HG03095 (cell line): ENCODE results near the gene SEMA5B.

Experiments
- ATAC-seq: cut with Tn5 transposase; IDR thresholded peaks from one replicate; pipeline ENCODE4 v1.9.1; 2021; ENCODE audit warnings: moderate library complexity; ENCODE audit not compliant: unreplicated experiment

Gene SEMA5B, protein sequence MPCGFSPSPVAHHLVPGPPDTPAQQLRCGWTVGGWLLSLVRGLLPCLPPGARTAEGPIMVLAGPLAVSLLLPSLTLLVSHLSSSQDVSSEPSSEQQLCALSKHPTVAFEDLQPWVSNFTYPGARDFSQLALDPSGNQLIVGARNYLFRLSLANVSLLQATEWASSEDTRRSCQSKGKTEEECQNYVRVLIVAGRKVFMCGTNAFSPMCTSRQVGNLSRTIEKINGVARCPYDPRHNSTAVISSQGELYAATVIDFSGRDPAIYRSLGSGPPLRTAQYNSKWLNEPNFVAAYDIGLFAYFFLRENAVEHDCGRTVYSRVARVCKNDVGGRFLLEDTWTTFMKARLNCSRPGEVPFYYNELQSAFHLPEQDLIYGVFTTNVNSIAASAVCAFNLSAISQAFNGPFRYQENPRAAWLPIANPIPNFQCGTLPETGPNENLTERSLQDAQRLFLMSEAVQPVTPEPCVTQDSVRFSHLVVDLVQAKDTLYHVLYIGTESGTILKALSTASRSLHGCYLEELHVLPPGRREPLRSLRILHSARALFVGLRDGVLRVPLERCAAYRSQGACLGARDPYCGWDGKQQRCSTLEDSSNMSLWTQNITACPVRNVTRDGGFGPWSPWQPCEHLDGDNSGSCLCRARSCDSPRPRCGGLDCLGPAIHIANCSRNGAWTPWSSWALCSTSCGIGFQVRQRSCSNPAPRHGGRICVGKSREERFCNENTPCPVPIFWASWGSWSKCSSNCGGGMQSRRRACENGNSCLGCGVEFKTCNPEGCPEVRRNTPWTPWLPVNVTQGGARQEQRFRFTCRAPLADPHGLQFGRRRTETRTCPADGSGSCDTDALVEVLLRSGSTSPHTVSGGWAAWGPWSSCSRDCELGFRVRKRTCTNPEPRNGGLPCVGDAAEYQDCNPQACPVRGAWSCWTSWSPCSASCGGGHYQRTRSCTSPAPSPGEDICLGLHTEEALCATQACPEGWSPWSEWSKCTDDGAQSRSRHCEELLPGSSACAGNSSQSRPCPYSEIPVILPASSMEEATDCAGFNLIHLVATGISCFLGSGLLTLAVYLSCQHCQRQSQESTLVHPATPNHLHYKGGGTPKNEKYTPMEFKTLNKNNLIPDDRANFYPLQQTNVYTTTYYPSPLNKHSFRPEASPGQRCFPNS

DNA sequence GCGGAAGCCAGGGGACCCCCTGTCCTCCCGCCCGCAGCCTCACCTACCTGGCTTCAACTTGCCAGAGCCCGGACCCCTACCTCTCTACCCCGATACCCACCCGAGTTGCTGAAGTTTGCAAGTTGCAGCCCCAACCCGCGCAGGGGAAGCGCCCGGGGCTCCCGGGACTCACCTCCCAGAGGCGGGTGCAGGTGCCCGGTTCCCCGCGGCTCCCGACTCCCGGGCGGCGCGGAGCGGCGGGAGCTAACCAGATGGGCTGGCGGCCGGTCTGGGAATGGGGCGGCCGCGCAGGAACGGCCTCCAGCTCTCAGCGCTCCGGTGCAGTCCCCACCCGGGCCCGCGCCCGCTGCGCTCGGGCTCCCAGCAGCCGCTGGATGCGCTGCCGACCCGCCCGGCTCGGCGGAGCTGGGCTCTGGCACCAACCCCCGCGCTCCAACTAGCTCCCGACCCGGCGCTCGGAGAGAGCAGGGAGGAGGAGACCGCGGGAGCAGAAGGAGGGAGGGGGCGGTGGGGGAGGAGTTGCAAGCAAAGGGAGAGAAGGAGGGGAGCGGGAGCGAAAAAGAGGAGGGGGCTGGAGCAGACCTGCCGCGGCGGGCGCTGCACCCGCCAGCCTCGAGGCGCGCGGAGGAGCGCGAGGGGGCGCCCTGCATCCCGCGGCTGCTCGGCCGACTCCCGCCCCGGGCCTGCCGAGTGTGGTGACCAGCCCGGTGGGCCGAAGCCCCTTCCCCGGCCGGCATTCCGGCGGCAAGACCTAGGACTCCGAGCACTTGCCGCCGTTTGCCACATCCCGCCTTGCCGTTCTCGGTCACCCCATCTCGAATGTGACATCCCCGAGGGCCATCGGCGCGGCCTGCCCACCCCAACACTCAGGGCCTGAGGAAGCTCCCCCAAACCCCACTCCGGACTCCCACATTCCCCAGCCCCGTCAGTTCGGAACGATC is at the start of gene SEMA5B:
Gene SEMA5B, minus strand, starts transcription at position 472 of the 941 bp plus-strand sequence. CDS start 66,500 bp downstream, outside the sequence.
- ATAC-seq: no peak

DNA sequence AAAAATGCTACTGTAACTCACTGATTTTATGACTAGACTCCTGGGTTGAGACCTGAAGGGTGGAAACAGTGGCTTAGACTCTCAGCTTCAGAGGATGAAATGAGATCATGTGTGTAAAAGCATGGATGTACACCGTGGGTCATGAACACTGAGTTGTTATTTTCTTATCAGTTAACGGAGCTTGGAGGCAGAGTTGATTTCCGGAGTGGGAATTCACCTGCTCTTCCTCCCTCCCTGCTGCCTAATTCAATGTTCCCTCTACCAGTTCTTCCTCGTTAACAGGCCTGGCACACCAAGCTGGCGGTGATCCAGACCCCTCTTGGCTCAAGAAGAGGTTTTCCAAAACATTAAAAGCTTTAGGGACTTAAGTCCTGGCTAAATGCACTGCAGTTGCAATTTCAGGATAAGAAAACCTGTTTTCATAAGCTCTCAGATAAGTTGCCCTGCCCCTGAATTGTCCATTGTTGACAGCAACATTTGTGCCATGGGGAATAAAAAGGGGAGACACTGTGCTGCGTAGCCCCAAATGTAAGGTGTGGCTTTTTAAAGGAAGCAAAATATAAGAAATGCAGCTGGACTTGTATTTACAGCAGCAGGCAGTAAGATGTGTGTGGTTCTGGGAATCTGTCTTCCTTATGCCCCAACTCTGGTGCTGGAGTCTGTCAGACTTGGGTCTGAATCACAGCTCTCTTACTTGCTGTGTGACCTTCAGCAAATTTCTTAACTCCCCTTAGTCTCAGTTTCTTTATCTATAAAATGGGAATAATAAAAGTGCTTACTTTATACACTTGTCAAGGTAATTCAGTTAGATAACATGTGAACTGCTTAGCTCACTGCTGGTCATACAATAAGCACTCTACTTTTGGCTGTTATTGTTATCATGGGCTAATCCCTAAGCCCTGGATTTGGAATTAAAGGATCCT is 49.2 kb upstream of the SEMA5B start:
- no peak for ATAC-seq

DNA sequence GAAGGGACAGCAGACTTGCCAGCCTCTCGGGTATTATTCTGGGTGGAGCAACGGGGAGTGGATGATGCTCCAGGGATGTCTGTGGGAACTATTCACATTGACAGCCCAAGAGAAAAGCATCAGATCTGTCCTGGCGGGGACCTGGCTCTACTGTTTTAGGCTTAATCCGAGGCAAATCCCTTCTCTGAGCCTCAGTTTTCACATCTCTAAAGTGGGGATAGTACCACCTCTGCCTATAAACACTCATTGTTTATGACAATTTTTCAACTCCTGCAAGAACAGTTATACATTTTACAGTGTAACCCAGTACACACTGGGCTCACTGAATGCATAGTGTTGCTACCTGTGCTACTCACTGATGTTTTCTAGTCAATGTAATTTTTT is 48.5 kb upstream of the SEMA5B start:
- ATAC-seq: no peak

DNA sequence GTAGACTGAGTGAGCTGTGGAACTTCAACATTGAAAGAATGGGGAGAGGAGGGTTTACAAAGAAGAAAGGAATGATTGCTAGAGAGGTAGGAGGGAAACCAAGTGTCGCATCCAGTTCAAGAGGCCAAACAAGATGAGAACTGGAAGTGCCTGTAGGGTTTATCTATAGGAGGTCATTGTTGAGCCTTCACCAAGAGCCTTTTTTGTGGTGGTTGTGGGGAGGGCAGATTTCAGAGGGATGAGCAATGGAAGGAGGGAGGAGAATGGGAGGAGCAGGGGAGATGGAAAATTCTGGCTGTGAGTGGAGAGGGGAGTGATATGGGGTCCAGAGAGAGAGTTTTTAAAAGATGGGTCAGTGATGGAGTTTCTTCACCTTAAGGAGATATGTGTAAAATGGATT is 47.8 kb upstream of the SEMA5B start:
- ATAC-seq: no peak

DNA sequence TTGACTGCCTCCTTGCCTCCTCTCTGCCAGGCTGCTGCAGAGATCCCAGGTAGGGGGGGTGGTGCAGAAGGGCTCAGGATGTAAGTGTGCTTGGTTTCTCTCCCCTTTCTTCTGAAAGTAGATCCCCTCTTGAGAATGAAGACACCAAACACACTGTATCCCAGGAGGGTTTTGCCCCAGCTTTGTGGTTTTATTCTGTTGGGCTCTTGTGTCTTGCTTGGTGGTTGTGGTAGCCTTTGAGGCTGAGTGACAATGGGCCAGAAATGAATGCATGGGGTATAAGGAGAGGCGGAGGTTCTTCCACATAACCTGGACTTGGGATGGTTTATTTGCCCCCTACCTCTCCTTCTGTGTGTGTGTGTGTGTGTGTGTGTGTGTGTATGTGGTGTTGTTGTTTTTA is 45.0 kb upstream of the SEMA5B start:
- no peak for ATAC-seq

DNA sequence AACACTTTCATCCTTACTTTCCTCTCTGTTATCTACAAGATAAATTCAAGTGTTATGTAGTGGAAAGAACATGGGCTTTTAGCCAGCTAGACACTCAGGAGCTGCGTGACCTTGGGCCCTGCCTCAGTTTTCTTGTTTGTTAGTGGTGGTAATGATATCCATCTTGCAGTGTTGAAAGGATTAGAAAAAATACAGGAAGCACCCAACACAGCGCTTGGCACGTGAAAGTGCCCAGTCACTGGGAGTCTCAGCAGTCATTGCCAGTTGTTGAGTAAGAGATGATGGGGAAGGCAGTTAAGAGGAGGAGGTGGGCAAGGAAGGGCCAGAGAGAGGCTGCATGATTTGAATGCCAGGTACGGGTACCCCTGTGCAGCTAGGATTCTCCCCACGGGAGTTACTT is 44.6 kb upstream of the SEMA5B start:
- ATAC-seq: no peak

DNA sequence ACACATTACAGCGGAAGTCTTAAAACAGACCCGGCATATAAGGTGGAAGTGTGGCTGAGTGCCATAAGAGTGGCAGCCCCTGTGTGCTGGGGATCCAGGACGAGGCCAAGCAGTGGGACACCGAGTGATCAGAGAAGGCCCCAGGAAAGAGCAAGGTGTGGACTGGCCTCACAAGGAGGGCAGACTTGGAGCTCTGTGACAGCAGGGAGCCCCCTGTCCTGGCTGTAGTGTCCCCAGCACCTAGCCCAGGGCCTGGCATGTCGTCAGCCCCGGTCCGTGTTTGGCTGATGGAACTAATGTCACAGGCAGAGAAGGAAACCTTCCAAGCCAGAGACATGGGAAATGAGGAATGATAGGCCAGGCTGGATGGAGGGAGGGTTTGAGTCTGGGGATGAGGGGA is 44.0 kb upstream of the SEMA5B start:
- ATAC-seq: no peak

DNA sequence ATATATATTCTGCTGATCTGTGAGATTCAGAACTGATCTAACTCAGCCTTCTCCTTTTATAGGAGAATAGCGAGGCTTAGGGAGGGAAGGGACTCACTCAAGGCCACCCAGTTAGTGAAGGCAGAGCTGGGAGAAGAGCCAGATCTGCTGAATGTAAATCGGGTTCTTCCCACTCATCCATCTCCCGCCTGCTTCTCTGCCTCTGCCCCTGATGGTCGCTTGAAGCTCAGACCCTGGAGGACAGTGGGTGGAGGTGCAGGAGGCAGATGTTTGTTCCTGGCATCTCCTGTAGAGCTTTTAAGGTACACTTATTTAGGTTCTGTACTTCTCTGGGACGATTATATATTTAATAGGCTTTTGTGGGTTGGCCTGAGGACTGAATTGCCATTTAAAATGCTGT is 43.6 kb upstream of the SEMA5B start:
- ATAC-seq: no peak

DNA sequence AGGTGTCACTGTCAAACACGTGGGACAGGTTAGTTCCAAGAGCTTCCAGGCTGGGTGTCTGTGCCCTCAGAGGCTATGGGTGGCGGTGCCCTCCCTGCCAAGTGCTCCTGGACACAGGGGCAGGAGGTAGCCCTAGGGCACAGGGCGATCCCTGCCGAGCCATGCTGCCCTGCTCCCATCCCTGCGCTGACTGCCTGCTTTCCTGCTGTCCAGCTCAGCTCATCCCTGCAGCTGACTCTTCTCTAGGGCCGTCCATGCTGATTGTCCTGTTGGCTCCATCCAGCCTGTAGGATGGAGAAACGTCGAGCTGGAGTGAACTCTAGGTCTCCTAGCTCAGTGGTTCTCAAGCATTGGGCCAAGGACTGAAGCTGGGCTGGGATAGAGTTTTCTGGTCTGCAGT is 42.9 kb upstream of the SEMA5B start:
- no peak for ATAC-seq

DNA sequence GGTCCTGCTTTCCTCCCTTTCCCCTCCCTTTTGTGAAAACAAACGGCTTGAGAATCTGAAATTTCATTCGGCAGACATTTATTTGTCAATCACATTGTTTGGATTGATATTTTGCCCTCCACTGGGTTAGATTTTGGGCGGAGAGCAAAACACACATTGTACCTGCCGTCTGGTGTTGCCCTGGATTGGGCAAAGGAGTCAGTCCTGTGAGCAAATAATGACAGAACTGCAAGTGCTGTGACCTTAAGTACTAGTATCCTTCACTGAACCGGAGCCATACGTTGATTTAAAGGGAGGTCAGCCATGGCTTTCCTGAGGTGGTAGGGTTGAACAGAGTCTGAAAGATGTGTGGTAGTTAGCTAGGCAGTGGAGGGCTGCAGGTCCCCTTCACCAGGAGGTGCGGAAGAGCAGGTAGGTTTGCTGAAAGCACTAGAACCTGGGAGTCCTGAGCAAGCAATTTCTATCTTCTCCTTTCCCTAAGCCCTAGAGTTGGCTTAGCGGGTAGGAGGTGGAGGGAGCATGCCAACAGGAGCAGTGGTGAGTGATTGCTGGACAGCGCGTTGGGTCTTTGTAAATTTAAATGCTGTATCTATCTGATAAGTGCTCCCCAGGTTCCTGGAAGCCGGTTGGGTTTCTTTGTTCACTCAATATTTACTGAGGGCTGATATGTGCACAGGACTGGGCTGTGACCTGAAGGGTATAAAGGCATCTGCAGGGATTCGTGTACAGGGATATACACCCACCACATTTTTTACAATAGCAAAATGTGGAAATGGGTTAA is 41.2 kb upstream of the SEMA5B start:
- no peak for ATAC-seq

DNA sequence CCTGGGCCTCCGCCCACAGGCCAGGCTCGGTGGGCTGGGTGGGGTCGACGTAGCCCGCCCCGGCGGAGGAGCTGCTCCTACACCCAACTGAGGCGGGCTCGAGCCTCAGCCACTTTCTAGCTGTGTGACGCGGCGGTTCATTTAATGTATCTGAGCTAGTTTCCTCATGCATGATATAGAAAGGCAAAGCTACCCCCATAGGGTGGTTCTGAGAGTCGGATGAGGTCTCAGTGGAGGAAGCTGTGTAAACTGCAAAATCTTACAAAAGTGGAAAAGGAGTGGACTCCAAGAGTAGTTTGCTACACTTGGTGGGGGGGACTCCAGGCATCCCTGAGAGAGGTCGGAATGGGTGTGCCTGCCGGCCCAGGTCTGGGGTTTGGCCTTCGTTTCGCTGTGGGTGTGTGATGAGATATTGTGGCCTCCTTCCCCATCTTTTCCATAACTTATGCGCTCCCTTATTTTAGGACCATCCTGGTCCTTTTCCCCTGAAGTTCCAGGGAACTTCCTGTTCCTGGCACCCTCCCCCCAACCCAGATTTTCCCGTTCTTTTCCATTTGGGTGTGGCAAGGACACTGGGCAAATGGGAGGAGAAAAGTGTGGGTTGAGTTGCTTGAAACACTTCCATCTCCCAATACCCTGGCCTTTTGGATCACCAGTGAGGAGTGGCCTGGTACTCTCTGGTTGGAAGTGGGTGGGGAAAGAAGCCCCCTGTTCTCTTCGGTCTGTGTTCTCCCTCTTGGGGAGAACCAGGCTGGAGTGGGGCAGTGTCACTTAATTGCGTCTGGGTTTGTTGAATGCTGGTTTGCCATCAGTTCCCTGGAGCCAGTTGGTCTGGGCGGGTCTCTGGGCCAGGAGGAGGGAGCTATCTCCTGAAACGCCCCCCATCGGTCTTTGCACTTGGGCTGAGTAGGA is 40.4 kb upstream of the SEMA5B start:
- ATAC-seq: no peak

DNA sequence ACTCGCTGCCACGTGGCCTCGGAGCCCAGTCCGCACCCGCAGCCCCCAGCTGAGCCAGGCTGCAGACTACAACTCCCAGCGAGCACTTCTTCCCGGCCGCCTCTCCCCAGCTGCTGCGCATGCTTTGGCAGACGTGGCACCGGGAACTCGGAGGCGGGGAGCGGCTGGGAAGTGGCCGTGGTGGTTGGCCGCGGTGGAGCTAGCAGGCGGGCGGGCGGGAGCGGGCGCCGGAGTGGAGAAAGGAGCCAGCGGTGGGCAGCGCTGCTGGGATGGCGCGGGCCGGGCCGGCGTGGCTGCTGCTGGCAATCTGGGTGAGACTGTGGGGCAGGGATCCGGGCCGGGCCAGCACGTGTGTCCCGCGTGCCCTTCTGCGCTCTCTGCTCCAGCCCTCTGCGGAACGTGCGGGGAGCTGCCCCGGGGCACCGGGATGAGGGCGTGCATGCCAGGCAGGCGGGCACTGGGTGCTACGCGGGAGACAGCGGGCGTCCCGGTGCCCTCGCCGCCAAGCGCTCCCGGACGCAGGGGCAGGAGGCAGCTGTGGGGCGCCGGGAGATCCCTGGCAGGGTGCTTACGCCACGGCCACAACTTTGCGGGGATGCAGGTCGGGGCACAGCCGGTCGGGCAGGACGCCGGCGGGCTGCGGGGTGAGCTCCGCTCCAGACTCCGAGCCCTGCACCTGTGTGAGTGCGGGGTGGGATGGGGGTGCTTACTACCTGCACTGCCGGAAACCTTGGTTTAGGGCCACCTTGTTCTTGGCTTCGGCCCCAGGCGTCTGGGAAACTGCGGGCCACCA is 39.5 kb upstream of the SEMA5B start, which contains the start of gene PDIA5:
Gene PDIA5, plus strand, starts transcription at position 130 of the 793 bp plus-strand sequence. Its CDS starts 140 bp downstream, at position 270.
- peak; percentile 87 for ATAC-seq

DNA sequence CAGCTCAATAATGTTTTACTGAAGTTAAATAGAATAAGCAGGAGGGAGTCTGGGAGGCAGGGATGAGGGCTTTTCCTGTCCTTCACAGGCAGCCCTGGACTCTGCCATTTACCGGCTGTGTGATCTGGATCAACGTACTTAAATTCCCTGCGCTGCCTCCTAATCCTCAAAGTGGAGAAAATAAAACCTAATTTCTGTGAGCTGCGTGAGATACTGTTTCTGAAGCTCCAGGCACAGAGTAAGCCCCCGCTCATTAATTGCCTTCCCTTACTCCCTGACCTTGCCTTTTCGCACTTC is 39.0 kb upstream of the SEMA5B start:
- ATAC-seq: no peak

DNA sequence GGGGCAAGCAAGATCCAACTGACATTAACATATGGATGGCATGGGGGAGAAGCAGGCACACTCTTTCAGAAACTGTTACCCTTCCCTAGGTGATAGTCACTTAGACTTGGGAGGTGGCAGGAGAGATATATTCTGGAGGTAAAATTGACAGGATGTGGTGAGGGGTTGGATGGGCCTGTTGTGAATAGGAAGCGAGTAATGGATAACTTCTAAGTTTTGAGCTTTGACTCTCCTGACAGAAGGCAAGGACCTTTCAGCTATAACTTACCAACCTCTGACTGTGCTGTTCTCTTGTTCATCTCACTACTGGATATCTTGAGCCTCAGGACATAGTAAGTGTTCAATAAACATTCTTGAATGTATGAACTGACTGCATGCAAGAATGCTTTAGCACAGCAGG is 37.4 kb upstream of the SEMA5B start:
- no peak for ATAC-seq

DNA sequence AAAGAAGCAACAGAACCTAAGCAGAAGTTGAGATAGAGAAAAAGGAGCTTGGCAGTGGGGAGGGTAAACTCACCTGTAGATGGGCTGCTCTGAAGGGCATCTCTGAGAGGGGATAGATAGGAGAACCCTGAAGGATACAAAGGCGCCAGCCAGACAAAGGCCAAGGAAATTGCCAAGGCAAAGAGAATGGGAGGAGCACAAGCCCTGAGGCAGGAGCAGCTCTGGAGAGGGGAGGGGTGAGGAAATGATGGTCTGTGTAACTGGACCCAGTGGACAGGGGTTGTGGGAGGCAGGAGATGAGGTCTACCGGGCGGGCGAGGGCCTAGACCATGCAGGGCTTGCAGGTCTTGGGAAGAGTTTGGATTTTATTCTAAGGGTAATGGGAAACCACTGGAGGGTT is 36.9 kb upstream of the SEMA5B start:
- no peak for ATAC-seq

DNA sequence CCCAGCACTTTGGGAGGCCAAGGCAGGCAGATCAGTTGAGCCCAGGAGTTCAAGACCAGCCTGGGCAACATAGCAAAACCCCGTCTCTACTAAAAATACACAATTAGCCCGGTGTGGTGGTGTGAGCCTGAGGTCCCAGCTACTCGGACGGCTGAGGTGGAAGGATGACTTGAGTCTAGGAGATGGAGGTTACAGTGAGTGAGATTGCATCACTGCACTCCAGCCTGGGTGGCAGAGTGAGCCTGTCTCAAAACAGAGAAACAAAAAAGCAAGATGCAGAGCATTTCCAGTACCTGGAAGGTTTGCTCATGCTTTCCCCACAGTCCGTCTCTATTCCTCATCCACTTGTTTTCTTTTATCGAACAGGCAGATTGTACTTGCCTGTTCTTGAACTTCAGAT is 35.5 kb upstream of the SEMA5B start:
- ATAC-seq: no peak

DNA sequence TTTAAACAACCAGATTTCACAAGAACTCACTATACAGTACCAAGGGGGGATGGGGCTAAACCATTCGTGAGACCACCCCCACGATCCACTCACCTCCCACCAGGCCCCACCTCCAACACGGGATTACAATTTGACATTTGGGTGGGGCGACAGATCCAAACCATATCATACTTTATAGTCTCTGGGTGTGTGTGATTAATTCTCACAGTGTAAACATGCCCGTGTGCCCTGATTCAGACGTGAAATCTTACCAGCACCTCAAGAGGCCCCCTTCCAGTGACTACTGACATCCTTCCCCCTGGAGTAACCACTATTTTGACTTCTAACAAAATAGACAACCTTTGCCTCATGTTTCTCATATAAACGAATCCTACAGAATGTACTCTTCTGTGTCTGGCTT is 34.3 kb upstream of the SEMA5B start:
- ATAC-seq: no peak
